ENCODE measurements around the gene PTRHD1.
A peak's percentile ranks its signal among the peaks of the same experiment; 100 is the strongest.

The PTRHD1 gene

DNA sequence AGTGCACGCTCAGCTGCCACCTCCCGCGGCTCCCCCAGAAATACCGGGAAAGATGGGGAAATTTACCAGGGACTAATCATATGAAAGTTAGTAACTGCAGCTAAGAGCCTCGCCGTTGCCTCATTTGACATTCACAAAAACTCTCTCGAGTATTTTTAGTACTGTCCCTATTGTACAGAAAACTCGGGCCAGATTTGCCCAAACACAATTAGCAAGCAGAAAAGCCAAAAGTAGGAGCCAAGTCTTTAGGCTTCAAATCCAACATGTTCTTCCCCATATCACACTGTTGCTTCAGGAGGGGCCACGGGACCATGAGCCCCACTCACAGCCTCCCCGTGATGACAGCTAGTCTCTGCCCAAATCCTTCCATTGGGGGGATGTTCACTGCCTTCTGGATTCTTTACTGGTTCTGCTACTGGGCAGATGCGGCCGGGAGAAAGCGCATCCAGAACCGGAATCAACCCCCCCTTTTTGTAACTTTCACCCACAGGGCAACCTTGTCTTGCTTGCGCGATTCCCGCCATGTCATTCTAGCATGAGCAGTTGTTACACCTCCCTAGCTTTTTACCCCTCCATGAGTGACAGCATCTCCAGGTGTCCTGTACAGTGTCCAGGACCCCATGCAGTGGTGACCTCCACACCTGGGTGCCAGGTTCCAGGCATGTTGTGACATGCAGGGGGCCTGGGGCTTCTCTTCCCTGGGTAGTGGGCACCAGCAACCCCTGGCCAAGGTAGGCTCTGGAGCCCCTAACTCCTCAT is 35.2 kb upstream of the PTRHD1 start:
- no peak for DNase-seq

DNA sequence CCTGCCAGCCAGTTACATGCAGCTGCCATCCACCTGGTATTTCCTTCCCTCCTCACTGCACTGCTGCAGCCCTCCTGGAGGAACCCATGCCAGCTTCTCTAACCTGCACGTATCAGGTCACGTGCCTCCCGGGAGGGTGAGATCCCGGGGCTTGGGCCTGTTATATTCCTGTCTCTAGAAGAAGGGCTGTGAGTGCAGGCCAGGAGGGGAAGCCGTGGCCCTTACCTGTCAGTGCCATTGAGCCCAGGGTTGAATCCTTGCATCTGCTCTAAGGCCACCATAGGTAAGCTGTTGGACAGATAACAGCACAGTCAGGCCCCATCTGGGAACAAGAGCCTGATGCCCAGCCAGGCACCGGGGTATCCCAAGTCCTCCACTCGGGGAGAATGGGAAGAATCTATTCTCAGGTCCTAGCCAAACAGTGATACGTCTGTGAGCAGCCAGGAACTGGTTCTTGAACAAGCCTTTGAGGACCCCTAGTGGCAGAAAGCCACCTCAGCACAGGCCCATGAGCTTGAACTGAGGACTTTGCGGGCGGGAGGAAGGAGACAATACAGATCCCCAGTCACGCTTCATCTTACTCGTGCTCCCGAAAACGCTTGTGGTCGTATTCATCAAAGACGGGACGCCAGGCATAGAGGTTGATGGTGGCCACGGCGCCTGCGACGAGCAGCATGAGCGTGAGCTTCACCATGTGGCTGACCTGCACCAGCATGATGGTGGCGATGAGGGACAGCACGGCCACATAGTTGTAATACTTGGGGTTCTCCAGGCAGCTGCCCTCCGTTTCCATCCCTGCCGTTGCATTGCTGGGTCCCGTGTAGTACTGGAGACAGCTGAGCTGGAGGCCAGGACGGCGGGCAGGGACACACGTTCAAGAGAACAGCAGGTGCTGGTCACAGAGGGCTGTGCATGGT is 34.4 kb upstream of the PTRHD1 start:
- peak; percentile 84 for DNase-seq

DNA sequence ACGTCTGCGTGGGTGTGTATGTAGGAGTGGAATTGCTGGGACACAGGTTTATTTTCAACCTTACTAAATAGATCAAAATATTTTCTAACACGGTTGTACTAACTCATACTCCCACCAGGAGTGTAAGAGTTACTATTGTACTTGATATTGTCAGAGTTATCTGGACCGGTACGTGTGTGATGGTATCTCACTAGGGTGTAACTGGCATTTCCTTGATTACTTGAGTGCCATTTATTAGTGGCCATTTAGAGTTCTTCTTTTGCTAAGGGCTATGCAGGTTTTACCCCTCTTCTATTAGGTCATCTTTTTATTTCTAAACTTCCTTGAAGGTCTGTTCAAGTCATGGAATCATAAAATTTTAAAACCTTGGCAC is 33.6 kb upstream of the PTRHD1 start:
- DNase-seq: peak; percentile 27

DNA sequence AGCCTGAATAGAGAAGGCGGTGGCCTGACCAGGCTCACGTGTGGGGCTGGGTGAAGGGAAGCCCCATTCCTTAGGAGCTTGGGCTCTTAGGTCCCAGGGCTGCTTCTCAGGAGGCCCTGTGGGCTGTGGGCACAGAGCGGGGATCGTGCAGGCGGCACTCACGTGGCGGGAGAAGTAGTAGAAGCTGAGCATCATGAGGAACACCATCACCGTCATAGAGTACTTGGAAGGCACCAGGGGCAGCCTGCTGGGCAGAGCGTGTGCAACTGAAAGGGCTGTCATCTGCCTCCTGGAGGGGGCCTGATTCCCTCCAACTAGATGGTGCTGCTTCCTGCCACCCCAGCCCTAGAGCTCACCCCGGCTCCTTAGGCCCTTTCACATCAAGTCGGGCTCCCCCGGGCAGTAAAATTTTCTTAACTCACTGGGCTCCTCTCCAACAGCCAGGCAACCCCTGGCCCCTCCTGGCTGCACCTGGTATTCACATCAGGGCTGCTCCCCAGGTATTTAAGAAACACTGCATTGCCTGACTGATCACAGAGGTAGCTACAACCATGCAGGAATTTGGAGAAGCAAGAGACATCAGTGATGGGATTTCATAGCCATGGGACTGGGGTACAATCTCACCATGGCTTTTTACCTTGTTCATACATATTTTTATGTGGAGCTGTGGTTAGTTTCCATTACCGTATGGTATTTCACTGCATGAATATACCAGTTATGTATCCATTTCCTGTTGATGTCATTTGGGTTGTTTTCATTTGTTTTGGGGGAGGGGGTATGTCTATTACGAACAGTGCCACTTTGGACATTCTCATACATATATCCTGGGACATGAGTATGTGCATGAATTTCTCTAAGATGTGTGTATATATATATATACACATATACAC is 32.9 kb upstream of the PTRHD1 start:
- DNase-seq: no peak

DNA sequence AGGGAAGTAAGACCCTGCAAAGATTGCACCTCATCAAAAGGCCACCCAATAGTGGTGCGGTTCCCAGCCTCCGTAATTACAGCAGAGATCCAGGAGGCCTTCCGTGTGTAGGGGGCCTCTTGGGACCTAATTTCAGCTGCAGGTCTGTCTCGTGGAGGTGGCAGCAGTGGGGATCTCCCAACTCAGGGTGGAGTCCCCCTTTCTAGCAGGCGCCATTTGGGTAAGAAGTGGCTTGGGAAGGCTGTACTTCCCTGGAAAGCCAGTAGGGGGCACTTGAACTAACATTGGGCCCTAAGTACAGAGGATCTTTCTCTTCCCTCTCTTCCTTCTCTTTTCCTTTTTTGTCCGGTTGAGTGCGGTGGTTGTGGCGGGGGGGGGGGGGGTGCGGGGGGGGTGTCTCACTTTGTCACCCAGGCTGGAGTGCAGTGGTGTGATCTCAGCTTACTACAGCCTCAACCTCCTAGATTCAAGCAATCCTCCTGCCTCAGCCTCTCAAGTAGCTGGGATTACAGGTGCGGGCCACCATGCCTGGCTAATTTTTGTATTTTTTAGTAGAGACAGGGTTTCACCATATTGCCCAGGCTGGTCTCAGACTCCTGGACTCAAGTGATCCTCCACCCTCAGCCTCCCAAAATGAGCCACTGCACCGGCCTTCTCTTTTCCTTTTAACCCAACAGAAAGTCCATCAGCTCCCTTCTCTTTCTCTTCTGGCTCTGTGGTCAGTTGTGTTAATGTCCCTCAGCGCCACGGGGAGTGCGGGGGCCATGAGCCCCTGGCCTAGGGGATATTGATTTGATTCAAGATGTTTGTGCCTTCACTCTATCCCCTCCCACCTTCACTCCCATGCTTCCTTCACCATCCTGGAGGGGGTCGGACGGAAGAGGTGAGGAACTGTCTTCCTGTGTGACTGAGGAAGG is 32.0 kb upstream of the PTRHD1 start:
- peak; percentile 59 for DNase-seq

DNA sequence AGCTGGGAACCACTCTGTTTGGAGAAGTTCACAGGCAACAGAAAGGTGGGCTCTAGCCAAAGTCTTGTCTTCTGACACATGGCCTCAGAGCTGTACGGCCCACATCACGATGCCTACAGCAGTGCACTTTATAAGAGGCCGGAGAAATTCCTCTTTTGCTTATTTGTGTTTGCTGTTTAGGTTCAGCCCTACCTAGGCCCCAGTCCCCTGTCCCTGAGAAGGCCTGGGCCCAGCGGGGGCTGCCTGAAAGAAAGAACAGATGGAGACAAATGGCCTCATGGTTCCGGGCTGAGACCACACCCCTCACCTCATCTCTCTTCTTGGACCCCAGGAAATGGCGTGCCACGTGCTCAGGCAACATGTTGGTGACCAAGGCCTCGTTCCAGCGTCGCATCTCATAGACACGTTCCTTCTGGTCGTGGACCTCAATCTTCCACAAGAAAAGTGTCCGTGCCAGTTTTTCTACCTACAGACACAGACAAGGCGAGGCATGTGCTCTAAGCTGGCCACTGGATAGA is 30.9 kb upstream of the PTRHD1 start:
- no peak for DNase-seq

DNA sequence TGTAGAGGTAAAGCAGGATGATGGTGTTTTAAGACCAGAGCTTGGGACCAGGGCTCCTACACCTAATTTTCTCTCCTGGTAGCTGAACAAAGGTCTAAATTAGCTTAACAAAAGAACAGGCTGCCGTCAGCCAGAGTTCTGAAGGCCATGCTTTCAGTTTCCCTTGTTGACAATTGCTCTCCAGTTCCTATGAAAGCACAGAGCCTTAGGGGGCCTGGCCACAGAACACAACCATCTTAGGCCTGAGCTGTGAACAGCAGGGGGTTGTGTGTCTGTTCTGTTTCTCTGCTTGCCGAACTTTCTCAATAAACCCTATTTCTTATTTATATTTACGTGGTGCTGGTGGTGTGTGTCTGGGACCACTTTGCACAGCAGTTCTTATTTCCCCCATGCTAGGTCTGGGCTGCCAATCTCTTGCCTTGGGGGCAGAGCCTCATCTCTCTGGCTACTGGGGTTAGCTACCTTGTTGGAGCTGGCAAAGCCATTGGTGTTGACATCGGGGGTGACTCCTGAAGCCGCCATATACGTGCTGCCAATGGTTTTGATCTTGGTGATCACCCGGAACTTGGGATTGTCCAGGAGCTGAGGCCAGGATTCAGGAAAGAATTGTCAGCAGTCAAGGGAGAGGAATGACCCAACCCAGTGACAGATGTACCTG is 29.0 kb upstream of the PTRHD1 start:
- DNase-seq: no peak

DNA sequence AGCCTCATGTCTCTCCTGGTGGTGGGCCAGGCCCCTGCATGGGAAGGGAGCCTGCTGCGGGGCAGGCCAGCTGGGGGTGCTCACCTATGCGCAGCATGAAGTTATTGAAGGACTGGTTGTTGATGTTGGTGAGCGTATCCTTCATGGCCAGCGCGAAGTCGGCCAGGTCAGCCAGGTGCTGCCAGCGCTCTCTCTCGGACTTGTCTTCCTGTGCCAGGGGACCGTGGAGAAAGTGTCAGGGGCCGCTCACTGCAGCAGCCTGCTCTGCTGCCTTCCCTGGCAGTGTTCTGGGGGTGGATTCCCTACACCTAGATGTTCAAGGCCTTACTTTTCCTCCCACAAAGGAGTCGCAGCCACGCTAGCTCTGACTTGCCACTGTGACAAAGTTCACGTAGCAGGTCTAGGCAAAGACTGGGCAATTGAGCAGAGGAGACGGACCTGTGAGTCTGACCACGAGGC is 28.3 kb upstream of the PTRHD1 start:
- no peak for DNase-seq

DNA sequence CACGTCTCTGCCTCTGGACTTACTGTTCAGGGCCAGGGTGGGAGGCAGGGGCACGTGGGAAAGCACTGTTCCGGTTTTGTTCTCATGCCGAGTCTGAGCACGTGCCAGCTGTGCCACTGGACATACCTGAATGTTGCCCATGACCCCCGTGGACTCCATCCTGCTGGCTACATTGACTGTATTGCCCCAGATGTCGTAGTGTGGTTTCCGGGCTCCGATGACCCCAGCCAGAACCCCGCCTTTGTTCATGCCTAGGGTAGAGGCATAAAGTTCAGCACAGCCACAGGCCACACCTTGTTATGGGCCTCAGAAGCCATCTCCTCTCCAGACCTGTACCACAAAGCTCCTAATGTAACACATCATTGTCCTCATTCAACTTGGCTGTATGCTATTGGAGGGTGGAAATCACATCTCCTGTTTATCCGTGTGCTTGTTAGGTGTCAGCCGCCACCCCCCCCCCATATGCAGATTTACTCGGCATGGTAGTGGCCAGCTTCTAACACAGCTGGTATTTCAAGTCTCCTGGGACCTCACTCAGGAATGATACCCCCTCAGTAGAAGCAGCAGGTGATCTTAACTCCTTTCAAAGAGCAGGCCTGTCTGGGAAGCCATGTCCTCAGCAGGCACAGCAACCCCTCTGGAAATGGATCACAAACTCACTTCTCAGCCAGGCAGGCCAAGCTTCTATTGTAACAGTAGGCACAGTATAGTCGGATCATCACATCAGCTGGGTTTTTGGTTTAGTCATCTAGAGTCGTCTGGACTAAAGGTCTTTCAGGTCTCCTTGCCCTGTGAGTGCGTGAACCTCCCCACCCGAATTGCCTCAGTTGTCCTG is 27.6 kb upstream of the PTRHD1 start:
- no peak for DNase-seq

DNA sequence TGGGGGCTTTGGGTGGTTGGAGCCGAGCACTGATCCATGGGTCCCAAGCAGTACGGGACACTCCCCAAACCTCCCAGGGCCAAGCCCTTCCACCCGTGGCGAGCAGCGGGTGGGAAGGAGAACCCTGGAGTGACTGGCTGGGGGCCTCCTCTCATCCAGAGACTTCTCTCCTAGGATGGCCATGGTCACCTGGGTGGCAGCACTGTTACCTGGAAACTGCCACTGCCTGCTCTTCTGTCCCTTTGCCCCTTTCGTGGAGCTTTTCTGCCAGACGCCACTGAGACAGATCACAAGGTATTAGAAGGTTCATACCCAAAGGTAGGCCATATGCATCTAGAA is 27.0 kb upstream of the PTRHD1 start:
- DNase-seq: no peak

DNA sequence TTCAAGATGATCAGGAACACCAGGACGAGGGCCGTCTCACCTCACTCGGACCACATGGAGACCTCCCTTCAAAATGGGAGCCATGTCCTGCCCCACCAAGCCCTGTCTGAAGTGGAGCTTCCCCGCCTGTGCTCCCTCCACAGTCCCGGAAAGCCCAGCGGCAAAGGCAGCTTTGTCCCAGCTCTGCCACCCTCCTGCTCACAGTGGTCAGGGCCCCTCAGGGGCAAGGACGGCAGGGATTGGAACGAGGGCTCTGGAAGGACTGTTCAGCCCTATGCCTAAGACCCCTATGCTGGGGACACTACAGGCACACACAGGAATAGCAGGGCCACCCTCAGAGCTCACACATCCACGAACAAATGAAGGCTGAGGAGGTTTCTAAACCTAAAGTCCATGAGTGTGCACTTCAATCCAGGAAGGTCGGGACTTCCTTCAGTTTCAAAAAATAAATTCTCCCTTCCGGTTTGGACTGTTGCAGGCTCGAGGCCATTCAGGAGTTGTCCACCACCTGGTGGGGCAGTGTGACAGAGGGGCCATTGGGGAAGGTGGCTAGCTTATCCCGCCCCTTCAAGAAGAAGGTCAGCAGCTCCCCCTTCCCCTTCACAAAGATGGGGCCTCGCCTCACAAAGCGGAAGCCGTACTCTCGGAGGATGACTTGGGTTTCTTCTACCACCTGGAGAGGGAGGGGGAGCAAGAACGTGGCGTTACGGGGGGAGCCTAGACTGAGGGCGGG is 26.4 kb upstream of the PTRHD1 start:
- no peak for DNase-seq

DNA sequence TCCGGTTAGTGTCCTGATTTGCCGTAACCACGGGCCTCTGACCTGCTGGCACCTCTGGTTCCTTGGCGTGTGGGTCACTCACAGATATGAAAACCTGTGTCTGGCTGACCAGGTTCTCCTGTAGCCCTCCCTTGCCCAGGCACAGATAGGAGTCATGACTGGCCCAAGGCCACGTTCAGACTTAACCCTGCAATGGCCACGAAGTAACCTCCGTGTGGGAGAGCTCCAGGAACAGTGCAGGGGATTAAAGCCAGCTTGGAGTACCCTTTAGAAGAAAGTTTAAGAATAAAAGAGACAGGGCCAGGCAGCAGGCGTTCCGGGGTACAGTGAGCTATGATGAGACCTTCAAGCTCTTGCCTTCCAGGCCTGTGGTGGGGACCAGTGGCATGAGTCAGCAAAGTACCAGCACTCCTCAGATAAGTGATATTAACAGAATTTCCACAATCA is 25.6 kb upstream of the PTRHD1 start:
- DNase-seq: peak; percentile 67

DNA sequence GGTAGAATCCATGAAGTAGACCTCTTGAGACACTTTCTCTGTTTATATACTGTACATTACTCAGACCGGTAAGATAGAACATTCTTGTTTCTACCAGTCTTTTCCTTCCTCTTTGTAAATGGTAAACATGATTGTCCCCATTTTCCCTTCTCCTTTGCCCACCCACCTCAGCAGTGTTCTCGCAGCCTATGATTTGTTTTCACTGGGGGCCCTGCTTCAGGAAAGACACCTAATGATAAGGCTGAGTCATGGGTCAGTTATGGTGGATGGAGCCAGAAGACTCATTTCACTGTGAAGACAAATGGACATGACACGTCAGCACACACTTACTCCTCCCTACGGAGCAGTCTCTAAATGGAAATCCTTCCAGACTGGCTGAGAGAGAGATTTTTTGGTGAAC is 23.7 kb upstream of the PTRHD1 start:
- no peak for DNase-seq

DNA sequence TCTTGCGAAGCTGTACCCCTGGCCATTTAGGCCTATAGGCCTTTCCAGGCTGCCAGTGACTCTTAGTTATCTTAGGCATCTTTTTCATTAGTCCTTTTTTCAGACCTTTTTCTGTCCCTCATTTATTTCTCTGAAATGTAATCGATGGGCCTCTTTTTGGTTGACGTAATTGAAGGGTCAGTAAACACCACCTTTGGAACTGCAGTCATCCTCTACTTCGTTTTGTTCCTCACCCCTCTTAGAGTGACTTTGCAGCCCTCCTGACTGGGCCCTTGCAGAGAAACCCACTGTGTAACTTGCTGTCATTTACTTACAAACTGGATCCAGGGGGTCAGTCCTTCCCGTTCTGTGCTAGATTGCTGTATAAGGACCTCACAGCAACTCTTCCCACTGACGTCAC is 23.2 kb upstream of the PTRHD1 start:
- no peak for DNase-seq

DNA sequence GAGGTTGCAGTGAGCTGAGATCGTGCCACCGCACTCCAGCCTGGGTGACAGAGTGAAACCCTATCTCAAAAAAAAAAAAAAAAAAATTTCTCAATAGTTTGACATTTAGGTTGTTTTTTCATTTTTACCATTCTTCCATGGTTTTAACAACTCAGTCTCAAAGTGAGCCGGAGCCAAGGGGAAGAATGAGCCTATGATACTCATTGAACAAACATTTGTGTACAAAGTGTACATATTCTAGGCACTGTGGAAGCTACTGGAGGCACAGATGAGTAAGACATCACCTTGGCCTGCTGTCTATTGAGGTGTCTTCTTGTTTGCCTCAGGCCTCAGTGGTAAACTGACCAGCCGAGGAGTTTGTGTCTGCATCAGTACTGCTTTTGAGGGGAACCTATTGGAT is 22.0 kb upstream of the PTRHD1 start:
- no peak for DNase-seq

DNA sequence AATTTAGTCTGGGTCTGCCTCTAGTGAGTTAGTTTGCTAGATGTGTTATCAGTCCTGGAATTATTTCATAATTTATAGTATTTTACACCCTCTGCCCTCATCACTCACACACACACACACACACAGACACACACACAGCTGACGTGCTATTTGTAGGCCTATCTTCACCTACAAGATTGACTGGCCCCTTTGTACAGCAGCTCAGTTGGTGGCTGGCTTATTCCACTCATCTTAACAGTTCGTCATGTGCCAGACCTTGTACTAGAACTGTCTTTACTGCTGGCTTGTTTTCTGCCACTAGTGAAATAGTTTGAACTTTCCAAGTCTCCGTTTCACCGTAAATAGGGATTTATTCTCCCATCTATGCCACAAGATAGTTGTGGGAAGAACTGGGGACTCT is 21.3 kb upstream of the PTRHD1 start:
- no peak for DNase-seq

DNA sequence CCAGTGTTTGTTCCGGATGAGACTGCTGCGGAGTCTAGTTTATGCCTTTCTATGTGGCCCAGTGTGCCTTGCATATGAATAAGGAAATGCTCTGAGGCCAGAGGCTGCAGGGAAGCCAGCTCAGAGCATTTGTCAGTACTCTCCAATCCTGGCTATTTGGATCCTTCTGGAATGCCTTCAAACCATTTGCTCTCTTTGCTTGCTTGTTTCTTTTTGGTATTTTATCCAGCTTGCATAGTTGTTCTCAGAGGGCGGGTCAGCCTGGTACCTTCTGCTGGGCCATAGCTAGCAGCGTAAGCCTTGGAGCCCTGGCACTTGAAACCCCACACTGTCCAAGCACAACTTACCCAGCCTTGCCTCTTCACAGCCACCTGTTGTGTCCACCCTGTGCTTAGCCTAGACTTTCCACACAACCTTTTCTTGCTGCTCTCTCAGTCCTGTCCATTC is 20.5 kb upstream of the PTRHD1 start:
- DNase-seq: no peak

DNA sequence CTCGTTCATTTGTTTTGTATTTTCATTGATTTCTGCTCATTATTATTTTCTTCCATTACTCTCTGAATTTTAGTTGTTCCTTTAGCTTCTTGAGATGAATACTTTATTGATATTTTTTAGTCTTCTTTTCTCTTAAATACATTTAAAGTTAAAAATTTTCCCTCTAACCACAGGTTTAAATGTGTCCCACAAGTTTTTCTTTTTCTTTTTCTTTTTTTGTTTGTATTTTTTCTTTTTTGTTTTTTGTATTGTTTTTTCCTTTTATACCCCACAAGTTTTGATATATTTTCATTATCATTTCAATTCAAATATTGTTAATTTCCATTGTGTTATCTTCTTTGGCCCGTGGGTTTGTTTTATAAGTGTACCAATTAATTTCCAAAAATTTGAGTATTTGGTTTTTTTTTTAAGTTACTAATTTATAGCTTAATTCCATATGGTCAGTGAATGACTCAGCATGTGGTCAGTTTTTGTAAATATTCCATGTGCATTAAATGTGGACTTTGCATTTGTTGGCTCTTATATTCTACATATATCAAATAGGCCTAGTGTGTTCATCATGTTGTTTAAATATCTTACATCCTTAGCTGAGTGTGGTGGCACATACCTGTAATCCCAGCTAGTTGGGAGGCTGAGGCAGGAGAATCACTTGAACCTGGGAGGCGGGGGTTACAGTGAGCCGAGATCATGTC is 16.3 kb upstream of the PTRHD1 start:
- DNase-seq: no peak

DNA sequence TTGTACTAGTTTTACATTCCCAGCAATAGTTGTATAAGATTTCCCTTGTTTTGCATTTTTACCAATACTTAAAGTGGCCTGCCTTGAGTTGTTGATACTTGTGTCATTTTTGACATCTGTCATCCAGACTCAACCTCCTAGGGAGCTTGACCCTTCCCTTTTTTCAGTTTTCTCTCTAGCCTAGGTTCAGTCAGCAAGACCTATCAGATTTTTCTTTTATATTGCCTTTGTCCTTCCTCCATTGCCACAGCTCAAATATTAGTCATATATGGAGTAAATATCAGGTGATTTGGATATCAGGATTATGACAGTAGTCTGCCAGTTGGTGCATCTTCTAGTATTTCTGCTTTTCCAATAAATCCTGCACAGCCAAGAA is 13.5 kb upstream of the PTRHD1 start:
- DNase-seq: no peak

Measured in hematopoietic multipotent progenitor cell treated with erythropoietin and hydrocortisone succinate and interleukin-3 and kit ligand, for 8 days (in vitro differentiated cells).